GM18505 (cell line): ENCODE measurements around the gene CEMP1.
"Not testable (repeated sequence)": the region's sequence is repeated elsewhere in the genome, so short reads cannot be mapped to it uniquely, and the experiment has no call there.

Experiments used
- ATAC-seq: cut with Tn5 transposase; IDR thresholded peaks from one replicate; pipeline ENCODE4 v1.9.1; 2021; ENCODE audit not compliant: unreplicated experiment
- POLR2A ChIP-seq: IDR thresholded peaks from 4 replicates; pipeline ENCODE4 v1.6.1; 2011; ENCODE audit warnings: borderline replicate concordance; ENCODE audit not compliant: insufficient read depth, insufficient read length; ENCODE audit errors: extremely low read depth

The CEMP1 gene, protein sequence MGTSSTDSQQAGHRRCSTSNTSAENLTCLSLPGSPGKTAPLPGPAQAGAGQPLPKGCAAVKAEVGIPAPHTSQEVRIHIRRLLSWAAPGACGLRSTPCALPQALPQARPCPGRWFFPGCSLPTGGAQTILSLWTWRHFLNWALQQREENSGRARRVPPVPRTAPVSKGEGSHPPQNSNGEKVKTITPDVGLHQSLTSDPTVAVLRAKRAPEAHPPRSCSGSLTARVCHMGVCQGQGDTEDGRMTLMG

GRCh38 chr16:2531371-2531695 is at the start of gene CEMP1:
CEMP1 (minus strand) TSS chr16:2531408; CDS start chr16:2531073, 335 bp downstream.
- no peak for TF ChIP-seq POLR2A
- ATAC-seq = no peak

DNA sequence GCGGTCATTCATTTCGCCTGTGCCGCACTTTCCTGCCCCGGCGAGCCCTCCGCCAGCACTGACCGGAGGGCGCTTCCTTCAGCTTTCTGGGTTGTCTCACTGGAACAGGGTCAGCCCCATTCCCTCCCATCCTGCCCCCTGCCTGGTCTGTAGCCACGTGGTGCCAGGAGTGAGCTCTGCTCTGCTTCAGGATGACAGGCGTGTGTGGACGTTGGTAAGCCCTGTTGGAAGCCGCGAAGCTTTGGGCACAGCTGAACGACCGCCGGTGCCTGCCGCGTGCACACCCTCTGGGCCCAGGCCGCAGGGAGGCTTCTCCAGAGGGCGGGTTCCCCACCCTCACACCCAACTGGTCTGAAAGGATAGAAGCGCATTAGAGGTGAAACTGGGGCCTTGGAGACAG is 49.6 kb upstream of the CEMP1 start:
- ATAC-seq = not testable (repeated sequence)

- not testable (repeated sequence) for ATAC-seq
These were observed 48.9 kb upstream of the CEMP1 start for GRCh38 chr16:2580143-2580542.

DNA sequence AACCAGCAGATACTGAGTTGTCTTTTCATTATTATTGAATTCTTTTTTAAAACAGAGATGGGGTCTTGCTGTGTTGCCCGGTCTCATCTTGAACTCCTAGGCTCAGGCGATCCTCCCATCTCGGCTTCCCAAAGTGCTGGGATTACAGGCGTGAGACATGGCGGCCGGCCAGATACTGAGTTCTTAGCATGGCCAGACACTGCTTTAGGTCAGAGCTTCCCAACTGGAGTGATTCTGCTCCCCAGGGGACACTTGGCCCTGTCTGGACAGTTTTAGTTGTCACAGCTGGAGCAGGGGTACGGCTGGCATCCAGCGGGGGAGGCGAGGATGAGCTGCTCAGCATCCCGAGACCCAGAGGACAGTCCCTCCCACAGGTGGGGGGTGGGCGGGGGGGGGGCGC is 47.7 kb upstream of the CEMP1 start:
- not testable (repeated sequence) for ATAC-seq

DNA sequence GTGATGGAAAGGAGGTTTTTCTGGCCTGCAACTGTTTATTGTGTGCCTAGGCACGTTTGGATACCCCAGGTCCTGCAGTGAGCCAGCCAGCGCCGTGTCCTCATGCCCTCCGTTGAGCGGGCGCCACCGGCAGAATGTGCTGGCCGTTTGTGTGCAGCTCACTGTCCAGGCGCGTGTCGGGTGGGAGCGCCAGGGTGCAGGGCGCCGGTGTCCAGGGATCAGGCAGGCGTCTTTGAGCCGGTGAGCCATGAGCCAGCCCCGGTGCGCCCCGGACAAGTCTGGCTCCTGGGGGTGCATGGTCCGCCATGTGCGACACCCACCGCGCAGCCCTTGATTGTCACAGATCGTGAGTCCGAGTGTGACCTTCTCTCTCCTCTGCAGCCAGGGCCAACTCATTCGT is 45.8 kb upstream of the CEMP1 start:
- ATAC-seq = not testable (repeated sequence)

DNA sequence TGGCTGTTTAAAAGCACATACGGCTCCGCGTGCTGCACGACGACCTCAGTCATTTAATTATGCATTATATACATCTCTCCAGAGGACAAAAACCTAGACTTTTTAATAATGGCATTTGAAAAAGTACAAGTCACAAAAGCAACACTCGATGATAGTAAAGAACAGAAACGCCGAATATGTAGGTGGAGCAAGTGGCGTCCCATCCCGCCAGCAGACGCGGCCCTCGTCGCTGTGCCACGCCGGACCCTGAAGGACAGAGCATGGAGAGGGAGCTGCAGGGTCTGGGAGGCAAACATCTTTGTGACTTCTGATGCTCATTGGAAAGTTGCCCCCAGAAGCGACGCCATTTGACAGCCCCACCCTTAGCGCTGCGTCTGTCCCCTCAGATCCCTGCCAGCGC is 44.6 kb upstream of the CEMP1 start:
- not testable (repeated sequence) for ATAC-seq

- ATAC-seq = not testable (repeated sequence)
These were observed 41.5 kb upstream of the CEMP1 start for GRCh38 chr16:2572704-2573103.

DNA sequence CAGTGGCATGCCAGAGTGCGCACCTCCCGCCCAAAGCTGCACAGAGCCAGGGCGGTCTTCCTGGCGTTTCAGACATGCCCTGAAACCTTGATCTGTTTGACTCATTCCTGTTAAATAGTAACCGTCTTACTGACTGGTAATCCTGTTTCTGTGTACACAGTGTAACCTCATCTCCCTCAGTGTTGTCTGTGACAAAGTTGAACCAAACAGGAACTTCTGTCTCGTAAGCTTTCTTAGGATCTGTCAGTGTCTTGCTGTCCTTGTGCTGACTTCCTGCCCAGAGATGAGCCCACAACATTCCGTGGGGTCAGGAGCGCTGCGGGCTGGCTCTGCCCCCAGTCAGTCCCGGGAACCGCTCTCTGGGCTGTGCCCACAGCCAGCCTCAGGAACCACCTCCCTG is 37.4 kb upstream of the CEMP1 start:
- not testable (repeated sequence) for ATAC-seq

DNA sequence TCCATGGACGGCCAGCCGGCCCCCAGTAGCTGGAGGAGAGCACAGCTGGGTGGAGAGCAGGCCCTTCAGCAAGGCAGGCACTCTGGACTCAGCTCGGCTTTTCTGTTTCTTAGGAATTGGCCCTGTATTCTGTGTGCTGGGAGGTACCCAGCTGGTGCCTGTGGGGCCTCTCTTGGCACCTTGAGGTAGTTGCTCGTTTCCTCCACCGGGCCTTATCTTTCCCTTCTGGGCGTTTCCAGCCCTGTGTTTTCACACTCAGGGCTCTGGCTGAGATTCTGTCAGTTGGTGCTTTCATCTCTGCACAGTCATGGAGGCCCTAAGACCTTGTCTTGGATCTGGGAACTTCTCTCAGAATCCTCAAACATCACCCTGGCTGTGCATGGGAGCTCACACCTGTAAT is 36.3 kb upstream of the CEMP1 start:
- ATAC-seq = not testable (repeated sequence)

DNA sequence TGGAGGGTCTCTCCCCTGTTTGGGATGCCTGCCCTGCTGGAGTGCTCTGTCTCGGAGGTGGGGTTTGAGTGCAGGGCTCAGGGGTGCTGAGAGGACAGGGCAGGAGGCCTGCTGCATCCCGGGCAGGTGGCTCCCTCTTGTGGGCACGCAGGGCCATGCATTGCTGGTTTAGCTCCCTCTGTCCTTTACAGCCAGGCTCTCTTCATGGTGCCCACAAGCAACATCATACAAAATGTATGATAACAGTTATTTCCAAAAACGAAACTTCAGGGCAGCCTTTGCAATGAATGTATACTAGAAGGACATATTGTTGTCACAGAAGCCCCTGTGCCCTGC is 29.6 kb upstream of the CEMP1 start:
- ATAC-seq = not testable (repeated sequence)

DNA sequence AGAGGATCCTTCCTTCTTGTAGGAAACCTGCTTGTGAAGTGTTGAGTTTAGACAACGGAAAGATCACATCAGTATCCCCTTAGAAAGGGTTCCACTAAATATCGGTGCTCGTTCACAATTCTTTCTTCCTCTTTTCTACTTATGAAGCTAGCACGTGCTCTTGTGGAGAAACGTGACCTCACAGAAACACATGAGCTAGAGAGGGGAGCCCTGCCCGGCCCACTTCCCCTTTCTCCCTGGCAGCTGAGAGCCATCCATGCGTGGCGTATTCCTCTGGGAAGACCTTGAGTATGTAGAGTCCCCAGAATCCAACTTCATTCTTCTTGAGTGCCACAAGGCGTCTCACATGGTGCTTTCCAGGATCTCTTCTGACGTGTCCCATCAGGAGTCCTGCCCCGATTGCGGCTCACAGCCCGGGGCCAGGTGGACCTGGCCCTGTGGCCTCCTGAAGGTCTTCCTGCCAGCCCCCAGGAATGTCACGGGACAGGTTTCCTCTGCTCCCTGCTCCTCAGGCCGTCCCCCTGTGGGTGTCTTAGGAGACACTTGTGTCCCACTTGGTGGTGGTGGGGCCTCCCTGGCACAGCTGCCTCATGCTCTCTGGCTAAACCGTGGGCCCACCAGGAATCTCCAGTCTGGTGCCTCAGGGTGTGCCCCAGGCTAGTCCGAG is 29.1 kb upstream of the CEMP1 start:
- ATAC-seq = not testable (repeated sequence)

- ATAC-seq = not testable (repeated sequence)
These were observed 25.9 kb upstream of the CEMP1 start for GRCh38 chr16:2557150-2557549.

DNA sequence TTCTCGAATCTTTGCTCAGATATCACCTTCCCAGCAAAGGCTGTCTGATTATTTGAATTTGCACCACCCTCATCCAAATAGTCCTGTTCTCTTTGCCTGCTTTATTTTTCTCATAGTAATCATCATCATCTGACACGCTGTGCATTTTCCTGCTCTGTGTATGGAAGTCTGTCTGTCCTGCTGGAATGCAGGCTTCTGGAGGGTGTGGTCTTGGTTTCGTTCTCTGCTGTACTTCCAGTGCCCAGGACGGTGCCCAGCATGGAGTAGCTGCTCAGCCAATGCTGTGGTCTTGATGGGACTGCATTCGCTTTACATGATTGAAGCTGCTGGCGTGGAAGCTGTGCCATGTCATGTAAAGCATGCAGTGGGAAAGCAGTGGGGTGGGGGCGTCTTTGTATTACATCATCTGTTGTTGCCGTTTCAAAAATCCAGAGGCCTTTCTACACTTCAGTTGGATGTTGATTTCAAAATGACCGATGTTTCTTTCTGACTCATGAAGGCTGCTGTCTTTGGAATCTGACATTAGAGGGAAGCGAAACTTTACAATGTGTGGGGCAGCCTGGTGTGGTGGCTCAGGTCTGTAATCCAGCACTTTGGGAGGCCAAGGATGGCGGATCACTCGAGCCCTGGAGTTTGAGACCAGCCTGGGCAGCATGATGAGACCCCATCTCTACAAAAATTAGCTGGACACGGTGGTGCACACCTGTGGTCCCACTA is 23.7 kb upstream of the CEMP1 start:
- ATAC-seq = not testable (repeated sequence)

- not testable (repeated sequence) for ATAC-seq
These were observed 20.2 kb upstream of the CEMP1 start for GRCh38 chr16:2551420-2551889.

DNA sequence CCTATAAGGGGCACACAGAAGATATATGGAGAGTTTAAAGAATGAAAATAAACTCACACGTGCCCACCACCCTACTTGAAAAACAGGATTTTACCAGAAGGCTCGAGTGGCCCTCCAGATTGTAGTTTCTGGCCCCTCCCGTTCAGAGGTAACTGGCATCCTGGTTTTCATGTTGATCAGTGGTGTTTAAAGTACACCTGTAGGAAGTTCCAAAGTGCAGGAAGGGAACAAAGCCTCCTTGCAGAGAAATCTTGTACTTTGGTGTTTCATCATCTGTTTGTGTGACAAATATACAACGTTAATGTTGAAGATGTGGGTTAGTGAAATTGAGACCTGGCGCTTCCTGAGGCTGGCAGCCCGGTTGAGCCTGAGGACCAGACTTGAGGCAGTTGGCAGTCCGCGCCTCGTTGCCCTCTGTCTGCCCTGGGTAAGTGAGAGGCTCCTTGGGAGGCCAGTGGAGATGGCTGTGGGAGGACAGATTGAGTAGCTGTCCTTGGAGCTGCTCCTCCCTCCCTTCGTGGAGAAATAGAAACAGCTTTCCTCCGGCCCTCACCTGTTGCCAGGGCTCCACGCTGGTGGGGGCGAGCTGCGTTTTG is 19.2 kb upstream of the CEMP1 start:
- ATAC-seq = not testable (repeated sequence)

DNA sequence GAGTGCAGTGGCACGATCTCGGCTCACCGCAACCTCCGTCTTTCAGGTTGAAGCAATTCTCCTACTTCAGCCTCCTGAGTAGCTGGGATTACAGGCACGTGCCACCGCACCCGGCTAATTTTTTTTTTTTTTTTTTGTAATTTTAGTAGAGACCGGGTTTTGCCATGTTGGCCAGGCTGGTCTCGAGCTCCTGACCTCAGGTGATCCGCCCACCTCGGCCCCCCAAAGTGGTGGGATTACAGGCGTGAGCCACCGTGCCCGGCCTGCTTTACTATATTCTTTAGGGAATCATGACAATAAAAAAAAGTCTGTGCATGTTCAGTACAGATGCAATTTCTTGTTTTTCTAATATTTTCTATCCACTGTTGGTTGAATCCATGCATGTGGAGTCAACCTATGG is 12.6 kb upstream of the CEMP1 start:
- not testable (repeated sequence) for ATAC-seq

- ATAC-seq = not testable (repeated sequence)
These were observed 10.2 kb upstream of the CEMP1 start for GRCh38 chr16:2541409-2541808.

DNA sequence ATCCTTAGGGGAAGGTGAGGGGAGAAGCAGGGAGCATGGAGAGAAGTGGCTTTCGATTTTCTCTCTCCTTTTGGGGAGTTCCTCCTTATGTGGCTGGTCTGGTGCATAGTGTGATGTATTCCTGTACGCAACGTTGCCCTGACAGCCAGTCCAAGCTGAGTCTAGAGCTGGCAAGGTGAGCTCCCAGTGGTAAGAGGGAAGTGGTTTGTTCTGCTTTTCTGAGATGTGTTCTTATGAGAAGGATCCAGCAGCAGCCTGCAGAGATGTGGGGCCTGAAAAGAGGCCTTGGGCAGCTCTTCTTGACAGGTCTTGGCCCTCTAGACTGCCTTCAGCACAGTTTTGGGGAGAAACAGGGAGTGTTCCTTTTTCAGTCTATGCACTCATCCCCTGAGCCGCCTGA is 9.7 kb upstream of the CEMP1 start:
- ATAC-seq = not testable (repeated sequence)

GRCh38 chr16:2539845-2540458 is 8.7 kb upstream of the CEMP1 start:
- not testable (repeated sequence) for ATAC-seq

DNA sequence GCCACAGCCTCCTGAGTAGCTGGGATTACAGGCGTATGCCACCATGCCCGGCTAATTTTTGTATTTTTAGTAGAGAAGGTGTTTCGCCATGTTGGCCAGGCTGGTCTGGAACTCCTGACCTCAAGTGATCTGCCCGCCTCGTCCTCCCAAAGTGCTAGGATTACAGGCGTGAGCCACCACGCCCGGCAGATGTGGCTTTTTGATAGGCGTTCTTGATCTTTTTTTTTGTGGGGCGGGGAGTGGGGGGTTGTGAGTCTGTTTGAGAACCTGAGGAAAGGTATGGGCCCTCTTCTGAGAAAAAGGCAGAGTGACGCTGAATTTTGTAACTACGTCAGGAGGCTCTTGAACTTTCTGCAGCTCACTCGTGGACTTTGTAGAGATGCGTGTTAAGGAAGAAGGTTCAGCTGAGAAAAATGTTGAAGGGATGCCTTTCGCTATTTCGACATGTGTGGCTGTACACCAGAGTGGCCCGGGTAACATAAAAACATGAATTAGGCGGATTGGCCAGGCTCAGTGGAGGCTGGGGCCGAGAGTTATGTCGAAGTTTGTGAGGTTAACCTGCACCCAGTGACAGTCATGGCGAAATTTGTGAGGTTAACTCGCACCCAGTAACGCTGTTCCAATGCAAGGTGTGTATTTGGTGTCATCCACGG is 8.1 kb upstream of the CEMP1 start:
- ATAC-seq = not testable (repeated sequence)
